GM23338 (cell line): ENCODE measurements around the gene ZNF479. TPM values are rescaled to one million over a fixed set of nuclear protein-coding genes. Genes with fewer than 3 reads are reported as not detected.

Experiments
- ATAC-seq: fragments of 200-7000 bp; cut with Tn5 transposase; 3 replicates; pipeline ENCODE4 v1.9.1; 2020
- DNase-seq: peaks from one replicate; pipeline ENCODE4 v3.0.0-alpha.2; 2015; ENCODE audit warnings: low spot score
- H2AFZ ChIP-seq: fragments of 200-600 bp; sonication (generic); 2 replicates; pipeline ENCODE4 v1.8.0; 2016; ENCODE audit warnings: antibody characterized with exemption, mild to moderate bottlenecking, moderate library complexity
- H3F3A ChIP-seq: fragments of 200-600 bp; sonication (generic); replicated peaks from 2 replicates; pipeline ENCODE4 v1.8.0; 2017; ENCODE audit warnings: antibody characterized with exemption, mixed run types, low read depth
- H3K27ac ChIP-seq: fragments of 200-600 bp; sonication (generic); 2 replicates; pipeline ENCODE4 v1.6.1; 2016; ENCODE audit warnings: low read depth
- H3K27me3 ChIP-seq: fragments of 200-600 bp; sonication (generic); 2 replicates; pipeline ENCODE4 v1.8.0; 2016; ENCODE audit warnings: mild to moderate bottlenecking, mixed run types, moderate library complexity; ENCODE audit not compliant: insufficient read depth
- H3K36me3 ChIP-seq: fragments of 200-600 bp; sonication (generic); 2 replicates; pipeline ENCODE4 v1.8.0; 2016; ENCODE audit warnings: mild to moderate bottlenecking; ENCODE audit not compliant: insufficient read depth
- H3K4me1 ChIP-seq: fragments of 200-600 bp; sonication (generic); 2 replicates; pipeline ENCODE4 v1.8.0; 2016; ENCODE audit warnings: mild to moderate bottlenecking, moderate library complexity; ENCODE audit not compliant: insufficient read depth
- H3K4me2 ChIP-seq: fragments of 200-600 bp; sonication (generic); 2 replicates; pipeline ENCODE4 v1.7.1; 2017; ENCODE audit warnings: mixed run types
- H3K4me3 ChIP-seq: fragments of 200-600 bp; sonication (generic); 2 replicates; pipeline ENCODE4 v1.6.1; 2016; ENCODE audit warnings: mixed run types
- H3K79me2 ChIP-seq: fragments of 200-600 bp; sonication (generic); replicated peaks from 2 replicates; pipeline ENCODE4 v1.8.0; 2017; ENCODE audit warnings: mild to moderate bottlenecking; ENCODE audit not compliant: insufficient read depth
- H3K9me2 ChIP-seq: fragments of 200-600 bp; sonication (generic); 2 replicates; pipeline ENCODE4 v1.8.0; 2017; ENCODE audit not compliant: insufficient read depth
- H4K20me1 ChIP-seq: fragments of 200-600 bp; sonication (generic); replicated peaks from 2 replicates; pipeline ENCODE4 v1.8.0; 2017; ENCODE audit warnings: mild to moderate bottlenecking; ENCODE audit not compliant: insufficient read depth
- H3K27ac Mint-ChIP-seq: 2 replicates; pipeline ENCODE4 v1.8.0; 2020; ENCODE audit warnings: inconsistent platforms, mild to moderate bottlenecking, moderate library complexity, mixed read lengths
- H3K27me3 Mint-ChIP-seq: 3 replicates; pipeline ENCODE4 v1.8.0; 2022; ENCODE audit warnings: low read depth, mild to moderate bottlenecking, moderate library complexity, mixed read lengths, inconsistent platforms; ENCODE audit not compliant: insufficient read depth, poor library complexity
- H3K36me3 Mint-ChIP-seq: 3 replicates; pipeline ENCODE4 v1.8.0; 2021; ENCODE audit warnings: low read depth, mild to moderate bottlenecking, inconsistent platforms, moderate library complexity, mixed read lengths
- H3K4me1 Mint-ChIP-seq: 3 replicates; pipeline ENCODE4 v1.8.0; 2020; ENCODE audit warnings: mild to moderate bottlenecking, inconsistent platforms, mixed read lengths
- H3K4me3 Mint-ChIP-seq: 3 replicates; pipeline ENCODE4 v1.8.0; 2021; ENCODE audit warnings: moderate library complexity, mild to moderate bottlenecking, inconsistent platforms, mixed read lengths
- H3K9me3 Mint-ChIP-seq: 3 replicates; pipeline ENCODE4 v1.8.0; 2020; ENCODE audit warnings: moderate library complexity, mild to moderate bottlenecking, inconsistent platforms, mixed read lengths
- CREB1 ChIP-seq: fragments of 250-450 bp; sonication (Bioruptor Pico); IDR thresholded peaks from 2 replicates; pipeline ENCODE4 v1.5.0; 2020; ENCODE audit warnings: low read depth, mild to moderate bottlenecking, moderate library complexity
- ETS1 ChIP-seq: IDR thresholded peaks from 2 replicates; pipeline ENCODE4 v1.6.1; 2016; ENCODE audit warnings: antibody characterized with exemption
- EZH2 ChIP-seq: fragments of 200-600 bp; sonication (generic); IDR thresholded peaks from one replicate; pipeline ENCODE4 v1.8.0; 2017; ENCODE audit warnings: antibody characterized with exemption, mild to moderate bottlenecking, low read depth; ENCODE audit not compliant: unreplicated experiment
- JUNB ChIP-seq: IDR thresholded peaks from one replicate; pipeline ENCODE4 v1.6.1; 2016; ENCODE audit warnings: antibody characterized with exemption; ENCODE audit not compliant: unreplicated experiment
- NANOG ChIP-seq: IDR thresholded peaks from 2 replicates; pipeline ENCODE4 v1.6.1; 2016; ENCODE audit warnings: antibody characterized with exemption, borderline replicate concordance
- POLR2AphosphoS5 ChIP-seq: IDR thresholded peaks from 2 replicates; pipeline ENCODE4 v1.6.1; 2016; ENCODE audit warnings: antibody characterized with exemption, low read depth
- STAT1 ChIP-seq: IDR thresholded peaks from one replicate; pipeline ENCODE4 v1.6.1; 2016; ENCODE audit warnings: antibody characterized with exemption; ENCODE audit not compliant: unreplicated experiment
- ZNF114 ChIP-seq: fragments of 250-450 bp; sonication (Bioruptor Pico); IDR thresholded peaks from 2 replicates; pipeline ENCODE4 v1.5.0; 2020; ENCODE audit warnings: mild to moderate bottlenecking, moderate library complexity
- ZNF331 ChIP-seq: fragments of 250-450 bp; sonication (Bioruptor Pico); IDR thresholded peaks from 2 replicates; pipeline ENCODE4 v1.5.0; 2020; ENCODE audit warnings: low read depth, mild to moderate bottlenecking, moderate library complexity
- polyA plus RNA-seq: library from polyadenylated mRNA; unstranded; fragments of >200 nt; fragmentation: Nextera tagmentation; extraction: Ambion mirVana; gene quantifications from 2 replicates; pipeline ENCODE4 v1.2.1, GENCODE V29; 2016
- total RNA-seq: library from RNA; depleted of rRNA; stranded (reverse); fragments of >200 nt; shearing (Covaris generic); gene quantifications from 2 replicates; pipeline ENCODE4 v1.2.3, GENCODE V29; 2014
- TF ChIP-seq, protein P1 (sequence below): IDR thresholded peaks from one replicate; pipeline ENCODE4 v1.6.1; 2018; ENCODE audit warnings: antibody characterized with exemption; ENCODE audit not compliant: unreplicated experiment
- TF ChIP-seq, protein P2 (sequence below), 2 experiments: fragments of 200-600 bp in 1 of 2; sonication (generic) in 1 of 2; conservative IDR thresholded peaks; 2 replicates each; pipeline versions ENCODE4 v1.5.1 to v1.6.1; 2016 to 2017; ENCODE audit warnings: antibody characterized with exemption in 2 of 2, low read depth in 2 of 2, mild to moderate bottlenecking in 2 of 2, moderate library complexity in 1 of 2
- TF ChIP-seq, protein P3 (sequence below): fragments of 250-450 bp; sonication (Bioruptor Pico); IDR thresholded peaks from 2 replicates; pipeline ENCODE4 v1.5.0; 2020; ENCODE audit warnings: mild to moderate bottlenecking, moderate library complexity

ZNF479 gene
- total and polyA plus RNA-seq, 2 experiments from 2014 or later, result not detected

DNA sequence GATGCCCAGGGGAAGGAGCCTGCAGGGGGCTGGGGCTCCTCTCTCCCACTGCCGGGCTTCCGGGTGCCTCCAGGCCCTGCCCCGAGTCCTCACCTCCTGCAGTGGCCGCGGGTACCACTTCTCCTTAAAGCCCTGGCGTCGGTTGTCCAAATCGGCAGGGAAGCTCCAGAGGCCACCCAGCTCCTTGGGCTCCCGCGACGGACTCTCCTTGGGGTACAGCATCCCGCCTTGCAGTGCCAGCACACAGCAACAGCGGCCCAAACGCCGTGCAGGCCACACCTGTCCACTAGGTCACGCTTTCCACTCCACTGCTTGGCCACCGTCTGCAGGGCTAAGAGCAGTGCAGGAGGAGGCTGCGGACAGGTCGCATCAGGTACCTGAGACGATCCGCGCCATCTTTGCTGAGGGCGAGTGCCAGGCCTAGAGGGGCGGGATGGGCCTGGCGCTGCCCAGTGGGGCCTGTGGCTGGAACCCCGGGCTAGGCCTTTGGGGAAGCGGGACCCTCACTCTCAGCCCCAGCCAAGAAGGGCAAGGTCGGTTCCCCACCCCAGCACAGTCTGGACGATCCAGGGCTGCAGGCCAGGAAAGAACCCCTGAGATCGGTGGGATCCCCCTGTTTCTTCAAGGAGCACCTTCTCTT lies 47.7 kb upstream of the ZNF479 start:
- Histone ChIP-seq H4K20me1 (no peaks in the 10 kb centered on the region), H3K4me1 (no peaks in the 10 kb centered on the region), H3K36me3 (no peaks in the 10 kb centered on the region; the same call in 1 of the 2 replicates), H3K4me3 (no peak overlapping the region), H3K27me3 (no peaks in the 10 kb centered on the region), H3K4me2 (no peak overlapping the region), H3K79me2 (no peaks in the 10 kb centered on the region), H3K9me2 (no peaks in the 10 kb centered on the region), H2AFZ (no peak overlapping the region), H3K27ac (no peak overlapping the region), H3F3A (no peaks in the 10 kb centered on the region)
- H3K27ac Mint-ChIP-seq, result no peak overlapping the region
- ATAC-seq (no peak), DNase-seq (no peak)
- peaks cover 74% of the 10 kb centered on the region for H3K9me3 Mint-ChIP-seq
- H3K4me3 Mint-ChIP-seq, result no peak overlapping the region
- H3K36me3 Mint-ChIP-seq, result peaks cover 33% of the 10 kb centered on the region
- peaks cover 7% of the 10 kb centered on the region for H3K27me3 Mint-ChIP-seq
- no peak for TF ChIP-seq POLR2AphosphoS5
- TF ChIP-seq ZNF331 (CRISPR knock-in tag), result no peak
- no peak for TF ChIP-seq ETS1
- no peak for TF ChIP-seq ZNF114
- TF ChIP-seq CREB1 (CRISPR knock-in tag), result no peak
- TF ChIP-seq, protein P1, sequence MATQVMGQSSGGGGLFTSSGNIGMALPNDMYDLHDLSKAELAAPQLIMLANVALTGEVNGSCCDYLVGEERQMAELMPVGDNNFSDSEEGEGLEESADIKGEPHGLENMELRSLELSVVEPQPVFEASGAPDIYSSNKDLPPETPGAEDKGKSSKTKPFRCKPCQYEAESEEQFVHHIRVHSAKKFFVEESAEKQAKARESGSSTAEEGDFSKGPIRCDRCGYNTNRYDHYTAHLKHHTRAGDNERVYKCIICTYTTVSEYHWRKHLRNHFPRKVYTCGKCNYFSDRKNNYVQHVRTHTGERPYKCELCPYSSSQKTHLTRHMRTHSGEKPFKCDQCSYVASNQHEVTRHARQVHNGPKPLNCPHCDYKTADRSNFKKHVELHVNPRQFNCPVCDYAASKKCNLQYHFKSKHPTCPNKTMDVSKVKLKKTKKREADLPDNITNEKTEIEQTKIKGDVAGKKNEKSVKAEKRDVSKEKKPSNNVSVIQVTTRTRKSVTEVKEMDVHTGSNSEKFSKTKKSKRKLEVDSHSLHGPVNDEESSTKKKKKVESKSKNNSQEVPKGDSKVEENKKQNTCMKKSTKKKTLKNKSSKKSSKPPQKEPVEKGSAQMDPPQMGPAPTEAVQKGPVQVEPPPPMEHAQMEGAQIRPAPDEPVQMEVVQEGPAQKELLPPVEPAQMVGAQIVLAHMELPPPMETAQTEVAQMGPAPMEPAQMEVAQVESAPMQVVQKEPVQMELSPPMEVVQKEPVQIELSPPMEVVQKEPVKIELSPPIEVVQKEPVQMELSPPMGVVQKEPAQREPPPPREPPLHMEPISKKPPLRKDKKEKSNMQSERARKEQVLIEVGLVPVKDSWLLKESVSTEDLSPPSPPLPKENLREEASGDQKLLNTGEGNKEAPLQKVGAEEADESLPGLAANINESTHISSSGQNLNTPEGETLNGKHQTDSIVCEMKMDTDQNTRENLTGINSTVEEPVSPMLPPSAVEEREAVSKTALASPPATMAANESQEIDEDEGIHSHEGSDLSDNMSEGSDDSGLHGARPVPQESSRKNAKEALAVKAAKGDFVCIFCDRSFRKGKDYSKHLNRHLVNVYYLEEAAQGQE, result no peak
- TF ChIP-seq NANOG, result no peak
- TF ChIP-seq, protein P2, sequence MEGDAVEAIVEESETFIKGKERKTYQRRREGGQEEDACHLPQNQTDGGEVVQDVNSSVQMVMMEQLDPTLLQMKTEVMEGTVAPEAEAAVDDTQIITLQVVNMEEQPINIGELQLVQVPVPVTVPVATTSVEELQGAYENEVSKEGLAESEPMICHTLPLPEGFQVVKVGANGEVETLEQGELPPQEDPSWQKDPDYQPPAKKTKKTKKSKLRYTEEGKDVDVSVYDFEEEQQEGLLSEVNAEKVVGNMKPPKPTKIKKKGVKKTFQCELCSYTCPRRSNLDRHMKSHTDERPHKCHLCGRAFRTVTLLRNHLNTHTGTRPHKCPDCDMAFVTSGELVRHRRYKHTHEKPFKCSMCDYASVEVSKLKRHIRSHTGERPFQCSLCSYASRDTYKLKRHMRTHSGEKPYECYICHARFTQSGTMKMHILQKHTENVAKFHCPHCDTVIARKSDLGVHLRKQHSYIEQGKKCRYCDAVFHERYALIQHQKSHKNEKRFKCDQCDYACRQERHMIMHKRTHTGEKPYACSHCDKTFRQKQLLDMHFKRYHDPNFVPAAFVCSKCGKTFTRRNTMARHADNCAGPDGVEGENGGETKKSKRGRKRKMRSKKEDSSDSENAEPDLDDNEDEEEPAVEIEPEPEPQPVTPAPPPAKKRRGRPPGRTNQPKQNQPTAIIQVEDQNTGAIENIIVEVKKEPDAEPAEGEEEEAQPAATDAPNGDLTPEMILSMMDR (conservative IDR thresholded peaks at IDR 0.05; ENCODE audit: low read depth in 2 of 2), result no peak
- no peak for TF ChIP-seq JUNB
- TF ChIP-seq STAT1, result no peak
- no peak for TF ChIP-seq EZH2
- TF ChIP-seq, protein P3, sequence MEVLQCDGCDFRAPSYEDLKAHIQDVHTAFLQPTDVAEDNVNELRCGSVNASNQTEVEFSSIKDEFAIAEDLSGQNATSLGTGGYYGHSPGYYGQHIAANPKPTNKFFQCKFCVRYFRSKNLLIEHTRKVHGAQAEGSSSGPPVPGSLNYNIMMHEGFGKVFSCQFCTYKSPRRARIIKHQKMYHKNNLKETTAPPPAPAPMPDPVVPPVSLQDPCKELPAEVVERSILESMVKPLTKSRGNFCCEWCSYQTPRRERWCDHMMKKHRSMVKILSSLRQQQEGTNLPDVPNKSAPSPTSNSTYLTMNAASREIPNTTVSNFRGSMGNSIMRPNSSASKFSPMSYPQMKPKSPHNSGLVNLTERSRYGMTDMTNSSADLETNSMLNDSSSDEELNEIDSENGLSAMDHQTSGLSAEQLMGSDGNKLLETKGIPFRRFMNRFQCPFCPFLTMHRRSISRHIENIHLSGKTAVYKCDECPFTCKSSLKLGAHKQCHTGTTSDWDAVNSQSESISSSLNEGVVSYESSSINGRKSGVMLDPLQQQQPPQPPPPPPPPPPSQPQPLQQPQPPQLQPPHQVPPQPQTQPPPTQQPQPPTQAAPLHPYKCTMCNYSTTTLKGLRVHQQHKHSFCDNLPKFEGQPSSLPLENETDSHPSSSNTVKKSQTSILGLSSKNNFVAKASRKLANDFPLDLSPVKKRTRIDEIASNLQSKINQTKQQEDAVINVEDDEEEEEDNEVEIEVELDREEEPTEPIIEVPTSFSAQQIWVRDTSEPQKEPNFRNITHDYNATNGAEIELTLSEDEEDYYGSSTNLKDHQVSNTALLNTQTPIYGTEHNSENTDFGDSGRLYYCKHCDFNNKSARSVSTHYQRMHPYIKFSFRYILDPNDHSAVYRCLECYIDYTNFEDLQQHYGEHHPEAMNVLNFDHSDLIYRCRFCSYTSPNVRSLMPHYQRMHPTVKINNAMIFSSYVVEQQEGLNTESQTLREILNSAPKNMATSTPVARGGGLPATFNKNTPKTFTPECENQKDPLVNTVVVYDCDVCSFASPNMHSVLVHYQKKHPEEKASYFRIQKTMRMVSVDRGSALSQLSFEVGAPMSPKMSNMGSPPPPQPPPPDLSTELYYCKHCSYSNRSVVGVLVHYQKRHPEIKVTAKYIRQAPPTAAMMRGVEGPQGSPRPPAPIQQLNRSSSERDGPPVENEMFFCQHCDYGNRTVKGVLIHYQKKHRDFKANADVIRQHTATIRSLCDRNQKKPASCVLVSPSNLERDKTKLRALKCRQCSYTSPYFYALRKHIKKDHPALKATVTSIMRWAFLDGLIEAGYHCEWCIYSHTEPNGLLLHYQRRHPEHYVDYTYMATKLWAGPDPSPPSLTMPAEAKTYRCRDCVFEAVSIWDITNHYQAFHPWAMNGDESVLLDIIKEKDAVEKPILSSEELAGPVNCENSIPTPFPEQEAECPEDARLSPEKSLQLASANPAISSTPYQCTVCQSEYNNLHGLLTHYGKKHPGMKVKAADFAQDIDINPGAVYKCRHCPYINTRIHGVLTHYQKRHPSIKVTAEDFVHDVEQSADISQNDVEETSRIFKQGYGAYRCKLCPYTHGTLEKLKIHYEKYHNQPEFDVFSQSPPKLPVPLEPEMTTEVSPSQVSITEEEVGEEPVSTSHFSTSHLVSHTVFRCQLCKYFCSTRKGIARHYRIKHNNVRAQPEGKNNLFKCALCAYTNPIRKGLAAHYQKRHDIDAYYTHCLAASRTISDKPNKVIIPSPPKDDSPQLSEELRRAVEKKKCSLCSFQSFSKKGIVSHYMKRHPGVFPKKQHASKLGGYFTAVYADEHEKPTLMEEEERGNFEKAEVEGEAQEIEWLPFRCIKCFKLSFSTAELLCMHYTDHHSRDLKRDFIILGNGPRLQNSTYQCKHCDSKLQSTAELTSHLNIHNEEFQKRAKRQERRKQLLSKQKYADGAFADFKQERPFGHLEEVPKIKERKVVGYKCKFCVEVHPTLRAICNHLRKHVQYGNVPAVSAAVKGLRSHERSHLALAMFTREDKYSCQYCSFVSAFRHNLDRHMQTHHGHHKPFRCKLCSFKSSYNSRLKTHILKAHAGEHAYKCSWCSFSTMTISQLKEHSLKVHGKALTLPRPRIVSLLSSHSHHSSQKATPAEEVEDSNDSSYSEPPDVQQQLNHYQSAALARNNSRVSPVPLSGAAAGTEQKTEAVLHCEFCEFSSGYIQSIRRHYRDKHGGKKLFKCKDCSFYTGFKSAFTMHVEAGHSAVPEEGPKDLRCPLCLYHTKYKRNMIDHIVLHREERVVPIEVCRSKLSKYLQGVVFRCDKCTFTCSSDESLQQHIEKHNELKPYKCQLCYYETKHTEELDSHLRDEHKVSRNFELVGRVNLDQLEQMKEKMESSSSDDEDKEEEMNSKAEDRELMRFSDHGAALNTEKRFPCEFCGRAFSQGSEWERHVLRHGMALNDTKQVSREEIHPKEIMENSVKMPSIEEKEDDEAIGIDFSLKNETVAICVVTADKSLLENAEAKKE (CRISPR knock-in tag), result no peak
- H3K4me1 Mint-ChIP-seq, result no peaks in the 10 kb centered on the region
